Stimulated activated CD4-positive, alpha-beta T cell treated with anti-CD3 and anti-CD28 coated beads, TNF-alpha, amount 100 ng/mL, for 24 hours (primary cell): ENCODE measurements around the gene PTP4A2.

Experiments
- DNase-seq, 3 experiments: peaks; one replicate each; pipeline ENCODE4 v3.0.0-alpha.2; 2020; ENCODE audit warnings: low read depth in 3 of 3

The PTP4A2 gene

GRCh38 chr1:31861346-31861745, 76.8 kb downstream of the PTP4A2 start:
- no peak for DNase-seq

GRCh38 chr1:31860581-31860980, 77.6 kb downstream of the PTP4A2 start:
- DNase-seq = no peak

- no peak for DNase-seq
Measured at GRCh38 chr1:31859719-31860118, 78.4 kb downstream of the PTP4A2 start.

- DNase-seq = no peak
Measured at GRCh38 chr1:31859044-31859443, 79.1 kb downstream of the PTP4A2 start.

- DNase-seq = no peak
Measured at GRCh38 chr1:31857863-31858262, 80.3 kb downstream of the PTP4A2 start.
